Stimulated activated CD8-positive, alpha-beta memory T cell treated with anti-CD3 and anti-CD28 coated beads, Interleukin-15, amount 100 ng/mL, for 4 hours (primary cell): ENCODE results near the gene ATXN10.

Experiments
- DNase-seq, 2 donors: peaks; one replicate each; pipeline ENCODE4 v3.0.0-alpha.2; 2020; ENCODE audit warnings: low read depth in 2 of 2

Gene ATXN10

GRCh38 chr22:45757936-45758335 is 86.3 kb downstream of the ATXN10 start:
- DNase-seq, result no peak

GRCh38 chr22:45758603-45759002 is 87.0 kb downstream of the ATXN10 start:
- DNase-seq, result no peak

- DNase-seq, result no peak
These were observed 89.0 kb downstream of the ATXN10 start for GRCh38 chr22:45760682-45761081.

- no peak for DNase-seq
These were observed 91.1 kb downstream of the ATXN10 start for GRCh38 chr22:45762545-45763235.

- no peak for DNase-seq
These were observed 91.6 kb downstream of the ATXN10 start for GRCh38 chr22:45763236-45763624.

- DNase-seq, result no peak
These were observed 96.9 kb downstream of the ATXN10 start for GRCh38 chr22:45768490-45768889.

GRCh38 chr22:45769569-45770210 is 98.1 kb downstream of the ATXN10 start:
- no peak for DNase-seq

- no peak for DNase-seq
These were observed 98.9 kb downstream of the ATXN10 start for GRCh38 chr22:45770506-45770905.

GRCh38 chr22:45771057-45771456 is 99.4 kb downstream of the ATXN10 start:
- no peak for DNase-seq

GRCh38 chr22:45771711-45772110 is 100.1 kb downstream of the ATXN10 start:
- DNase-seq, result no peak

GRCh38 chr22:45772743-45773142 is 101.1 kb downstream of the ATXN10 start:
- DNase-seq, result no peak

- DNase-seq, result no peak
These were observed 102.5 kb downstream of the ATXN10 start for GRCh38 chr22:45774001-45774670.

GRCh38 chr22:45775062-45775461 is 103.4 kb downstream of the ATXN10 start:
- DNase-seq, result no peak

- no peak for DNase-seq
These were observed 104.1 kb downstream of the ATXN10 start for GRCh38 chr22:45775569-45776312.

- DNase-seq, result no peak
These were observed 104.6 kb downstream of the ATXN10 start for GRCh38 chr22:45776313-45776585.

GRCh38 chr22:45777046-45777851 is 105.6 kb downstream of the ATXN10 start:
- no peak for DNase-seq

- no peak for DNase-seq
These were observed 106.3 kb downstream of the ATXN10 start for GRCh38 chr22:45777852-45778375.

GRCh38 chr22:45781459-45781858 is 109.8 kb downstream of the ATXN10 start:
- no peak for DNase-seq

- DNase-seq, result no peak
These were observed 110.3 kb downstream of the ATXN10 start for GRCh38 chr22:45781966-45782365.

- DNase-seq, result no peak
These were observed 111.4 kb downstream of the ATXN10 start for GRCh38 chr22:45783021-45783420.

GRCh38 chr22:45783690-45784089 is 112.1 kb downstream of the ATXN10 start:
- no peak for DNase-seq
